Measurements from ENCODE around the gene SCN5A. TPM values are rescaled to one million over a fixed set of nuclear protein-coding genes. Genes with fewer than 3 reads are reported as not detected.
A peak's percentile ranks its signal among the peaks of the same experiment; 100 is the strongest.

The SCN5A gene
- total and polyA plus RNA-seq, 8 donors: 0.09 to 0.97 (median 0.83) TPM

DNA sequence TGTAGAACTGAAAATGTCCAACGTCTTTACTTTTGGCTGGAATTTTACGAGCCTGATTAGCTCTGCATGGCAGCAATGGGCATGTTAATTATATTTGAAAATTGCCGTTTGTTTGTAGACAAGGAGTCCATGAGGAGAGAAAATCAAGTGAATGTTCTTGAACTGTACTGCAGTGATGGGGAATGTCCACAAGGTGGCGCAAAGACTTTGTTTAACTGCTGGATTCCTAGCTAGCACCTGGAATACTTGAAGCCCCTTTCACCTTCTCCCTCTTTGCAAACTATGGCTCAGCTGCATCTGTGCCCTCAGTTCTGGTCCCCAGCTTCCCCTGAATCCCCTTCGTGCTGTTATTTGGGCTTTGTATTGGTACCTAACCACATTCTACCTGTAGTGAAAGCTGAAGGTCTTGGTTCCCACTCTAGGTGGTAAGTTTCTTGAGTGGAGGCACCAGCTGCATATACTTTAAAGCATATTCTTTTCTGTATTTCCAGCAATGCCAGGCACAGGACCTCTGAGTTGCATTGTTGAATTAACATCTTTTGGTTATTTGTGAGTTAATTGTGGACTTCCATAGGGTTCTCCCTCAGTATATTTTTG, 128.0 kb downstream of the SCN5A start:
- Histone ChIP-seq H3K9me3 (no peaks in the 10 kb centered on the region), H3K4me1 (no peaks in the 10 kb centered on the region), H3K27me3 (no peaks in the 10 kb centered on the region), H3K36me3 (peaks cover 5 to 47% of the 10 kb centered on the region in 2 donors), H3K4me3 (no peak overlapping the region), H3K27ac (no peak overlapping the region)
- intact Hi-C loops (cut with DNase I): loop anchor here in 1 of 2 donors (5.0 kb wide), 1 partner anchor 126 kb away; the partner anchor contains the start of gene SCN5A
- ATAC-seq (peak; percentile 83), DNase-seq (peak in 3 of 4 donors; percentile 37 to 71 (median 45))
- TF ChIP-seq CTCF (IDR thresholded peaks at IDR 0.05): peak; percentile 86 to 91

DNA sequence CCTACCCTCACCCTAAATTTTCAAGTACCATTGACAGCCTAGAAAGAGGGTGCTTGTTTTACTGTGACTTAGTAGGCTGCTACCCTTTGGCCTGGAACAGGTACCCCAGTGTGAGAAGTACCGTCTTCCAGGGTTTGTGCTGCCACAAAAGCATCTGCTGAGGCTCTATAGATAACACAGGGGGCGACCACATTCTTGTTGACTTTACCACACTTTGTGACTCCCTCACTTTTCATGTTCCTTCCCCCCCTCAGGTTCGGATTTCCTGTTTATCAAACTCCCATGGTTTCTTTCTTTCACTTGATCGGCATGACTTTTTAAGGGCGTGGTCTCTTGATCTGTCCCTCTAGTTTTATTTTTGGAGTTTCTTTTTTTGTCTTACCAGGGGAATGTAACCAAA, 129.8 kb downstream of the SCN5A start:
- Histone ChIP-seq H3K27ac (no peak overlapping the region), H3K4me3 (no peak overlapping the region), H3K27me3 (no peaks in the 10 kb centered on the region), H3K4me1 (no peaks in the 10 kb centered on the region), H3K36me3 (peaks cover 5 to 44% of the 10 kb centered on the region in 2 donors), H3K9me3 (no peaks in the 10 kb centered on the region)
- ATAC-seq (no peak), DNase-seq (no peak)
- TF ChIP-seq CTCF (IDR thresholded peaks at IDR 0.05): no peak
- intact Hi-C loops (cut with DNase I): loop anchor here in 1 of 2 donors (5.0 kb wide), 1 partner anchor 128 kb away; the partner anchor contains the start of gene SCN5A

- H3K36me3 ChIP-seq: peaks cover 4 to 41% of the 10 kb centered on the region in 2 donors
- no peak overlapping the region for H3K4me3 ChIP-seq
- no peaks in the 10 kb centered on the region for H3K27me3 ChIP-seq
- no peak for TF ChIP-seq CTCF (IDR thresholded peaks at IDR 0.05)
- intact Hi-C loops (cut with DNase I): no loop called here
- ATAC-seq (no peak), DNase-seq (no peak)
- H3K9me3 ChIP-seq: no peaks in the 10 kb centered on the region
- H3K27ac ChIP-seq: no peak overlapping the region
- H3K4me1 ChIP-seq: no peaks in the 10 kb centered on the region
Measured at GRCh38 chr3:38519000-38519399, 130.5 kb downstream of the SCN5A start.

DNA sequence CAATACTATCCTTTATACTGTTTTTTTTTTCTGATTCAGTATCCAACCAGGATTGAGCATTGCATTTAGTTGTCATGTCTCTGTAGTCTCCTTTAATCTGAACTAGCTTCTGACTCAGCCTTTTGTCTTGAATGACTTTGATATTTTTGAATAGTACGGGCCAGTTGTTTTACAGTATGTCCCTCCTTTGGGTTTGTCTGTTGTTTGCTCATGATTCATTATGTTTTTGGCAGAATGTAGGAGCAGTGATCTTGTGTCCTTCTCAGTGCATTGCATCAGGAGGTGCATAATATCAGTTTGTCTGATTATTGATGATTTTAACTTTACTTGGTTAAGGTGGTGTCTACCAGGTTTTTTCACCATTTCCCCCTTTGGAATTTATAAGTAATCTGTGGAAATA, 132.8 kb downstream of the SCN5A start:
- no peak for TF ChIP-seq CTCF (IDR thresholded peaks at IDR 0.05)
- H3K27me3 ChIP-seq: no peaks in the 10 kb centered on the region
- H3K36me3 ChIP-seq: peaks cover 0 to 39% of the 10 kb centered on the region in 2 donors
- intact Hi-C loops (cut with DNase I): no loop called here
- no peak for ATAC-seq
- no peaks in the 10 kb centered on the region for H3K9me3 ChIP-seq
- H3K27ac ChIP-seq: no peak overlapping the region
- H3K4me3 ChIP-seq: no peak overlapping the region
- DNase-seq: no peak
- H3K4me1 ChIP-seq: no peaks in the 10 kb centered on the region

DNA sequence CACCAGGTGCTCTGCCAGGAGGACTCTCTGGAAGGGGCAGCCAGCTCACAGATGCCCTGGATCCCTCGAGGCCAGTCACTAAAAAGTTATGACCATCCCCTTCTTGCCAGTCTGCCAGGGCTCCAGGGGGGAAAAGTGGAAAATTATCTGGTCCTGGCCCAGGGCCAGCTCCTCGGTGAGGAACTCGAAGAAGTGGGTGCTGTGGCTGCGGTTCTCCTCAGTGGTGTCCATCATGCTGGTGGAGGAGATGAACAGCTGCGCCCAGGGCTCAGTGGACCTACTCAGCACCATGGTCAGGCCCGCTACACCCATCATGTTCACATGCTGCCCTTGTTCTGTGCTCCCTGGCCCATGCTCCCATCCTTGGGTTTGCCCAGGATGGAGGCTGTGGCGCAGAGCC, 134.1 kb downstream of the SCN5A start:
- DNase-seq (no peak), ATAC-seq (no peak)
- Histone ChIP-seq H3K27ac (no peak overlapping the region), H3K27me3 (no peaks in the 10 kb centered on the region), H3K4me3 (no peak overlapping the region), H3K9me3 (no peaks in the 10 kb centered on the region), H3K4me1 (no peaks in the 10 kb centered on the region), H3K36me3 (peaks cover 0 to 47% of the 10 kb centered on the region in 2 donors)
- no peak for TF ChIP-seq CTCF (IDR thresholded peaks at IDR 0.05)
- intact Hi-C loops (cut with DNase I): no loop called here

All from left lung (tissue), 10 donors.